Esophagus squamous epithelium (tissue), 5 donors: ENCODE measurements around the gene PTP4A2. TPM values are rescaled to one million over a fixed set of nuclear protein-coding genes. Genes with fewer than 3 reads are reported as not detected.

ENCODE experiments used
- DNase-seq: peaks from one replicate; lab custom pipeline; 2025; lab: John Stamatoyannopoulos, UW
- H3K27ac ChIP-seq, 4 donors: fragments of 200-600 bp; sonication (generic); one replicate each; pipeline ENCODE4 v1.5.1; 2016 to 2019; ENCODE audit warnings: mild to moderate bottlenecking in 1 of 4
- H3K27me3 ChIP-seq, 4 donors: fragments of 200-600 bp; sonication (generic); 1 replicate in 3 of 4; 2 replicates in 1 of 4; pipeline versions ENCODE4 v1.5.1 to v1.6.0; 2017 to 2021; ENCODE audit warnings: antibody characterized with exemption in 1 of 4
- H3K36me3 ChIP-seq, 3 donors: fragments of 200-600 bp; sonication (generic); one replicate each; pipeline ENCODE4 v1.5.1; 2016 to 2019
- H3K4me1 ChIP-seq, 3 donors: fragments of 200-600 bp; sonication (generic); one replicate each; pipeline ENCODE4 v1.5.1; 2017 to 2019
- H3K4me3 ChIP-seq, 4 donors: fragments of 200-600 bp; sonication (generic); 1 replicate in 3 of 4; 2 replicates in 1 of 4; pipeline ENCODE4 v1.5.1; 2016 to 2019; ENCODE audit warnings: mild to moderate bottlenecking in 2 of 4, moderate library complexity in 1 of 4
- H3K9me3 ChIP-seq, 3 donors: fragments of 200-600 bp; sonication (generic); one replicate each; pipeline ENCODE4 v1.5.1; 2016 to 2019
- CTCF ChIP-seq, 6 experiments: fragments of 450-650 bp in 4 of 6; fragments of 200-600 bp in 2 of 6; sonication (generic) in 2 of 6; IDR thresholded peaks; one replicate each; pipeline ENCODE4 v1.5.1; 2016 to 2019; ENCODE audit warnings: antibody characterized with exemption in 6 of 6, mild to moderate bottlenecking in 4 of 6, moderate library complexity in 4 of 6
- POLR2A ChIP-seq, 4 donors: fragments of 450-650 bp; IDR thresholded peaks; one replicate each; pipeline ENCODE4 v1.6.1; 2017; ENCODE audit warnings: antibody characterized with exemption in 4 of 4, mild to moderate bottlenecking in 4 of 4, moderate library complexity in 3 of 4
- WGBS, 2 donors: methylation state at CpG; one replicate each; pipeline ENCODE4 v1.1.5; 2018; 5-methylcytosine and 5-hydroxymethylcytosine counted together
- intact Hi-C: fragments of 100-400 bp; cut with DNase I; formaldehyde crosslinking; loops from one replicate; pipeline ENCODE4 v1.15.0; 2022
- total RNA-seq, 4 donors: library from RNA; depleted of rRNA; stranded (reverse); fragments of >200 nt; gene quantifications; one replicate each; pipeline ENCODE4 v1.1.0, GENCODE V29; 2016
- donor health status: DM: yes; HTN: yes; CAD: no.

The PTP4A2 gene
- total RNA-seq, 4 donors from 2014 or later: 71.4 to 122 (median 108) TPM

GRCh38 chr1:31867546-31867945 lies 70.6 kb downstream of the PTP4A2 start:
- Histone ChIP-seq H3K36me3 (no peaks in the 10 kb centered on the region), H3K9me3 (no peaks in the 10 kb centered on the region), H3K27ac (no peak overlapping the region), H3K4me1 (no peaks in the 10 kb centered on the region), H3K27me3 (no peaks in the 10 kb centered on the region), H3K4me3 (no peak overlapping the region)
- TF ChIP-seq POLR2A (IDR thresholded peaks at IDR 0.05) (no peak), CTCF (IDR thresholded peaks at IDR 0.05) (no peak)
- intact Hi-C loops: no loop called here
- WGBS, 2 donors: 71 to 82% methylated on average over 7 of the region's 7 CpGs
- DNase-seq: no peak

- H3K36me3 ChIP-seq: no peaks in the 10 kb centered on the region
- intact Hi-C loops: no loop called here
- no peaks in the 10 kb centered on the region for H3K9me3 ChIP-seq
- TF ChIP-seq POLR2A (IDR thresholded peaks at IDR 0.05) (no peak), CTCF (IDR thresholded peaks at IDR 0.05) (no peak)
- H3K27ac ChIP-seq: no peak overlapping the region
- DNase-seq: no peak
- no peak overlapping the region for H3K4me3 ChIP-seq
- no peaks in the 10 kb centered on the region for H3K4me1 ChIP-seq
- no peaks in the 10 kb centered on the region for H3K27me3 ChIP-seq
- 61 to 68% methylated on average over 5 of the region's 5 CpGs for WGBS, 2 donors
Measured at GRCh38 chr1:31866450-31867032, 71.6 kb downstream of the PTP4A2 start.

- Histone ChIP-seq H3K4me3 (no peak overlapping the region), H3K9me3 (no peaks in the 10 kb centered on the region), H3K4me1 (no peaks in the 10 kb centered on the region), H3K36me3 (no peaks in the 10 kb centered on the region), H3K27ac (no peak overlapping the region), H3K27me3 (no peaks in the 10 kb centered on the region)
- DNase-seq: no peak
- WGBS, 2 donors: 85 to 88% methylated on average over 11 of the region's 11 CpGs
- TF ChIP-seq CTCF (IDR thresholded peaks at IDR 0.05) (no peak), POLR2A (IDR thresholded peaks at IDR 0.05) (no peak)
- intact Hi-C loops: no loop called here
Measured at GRCh38 chr1:31865728-31866449, 72.3 kb downstream of the PTP4A2 start.

- Histone ChIP-seq H3K4me3 (no peak overlapping the region), H3K9me3 (no peaks in the 10 kb centered on the region), H3K4me1 (no peaks in the 10 kb centered on the region), H3K27me3 (no peaks in the 10 kb centered on the region), H3K27ac (no peak overlapping the region), H3K36me3 (no peaks in the 10 kb centered on the region)
- intact Hi-C loops: no loop called here
- no peak for TF ChIP-seq POLR2A (IDR thresholded peaks at IDR 0.05)
- TF ChIP-seq CTCF (IDR thresholded peaks at IDR 0.05): no peak
- no peak for DNase-seq
- 85 to 92% methylated on average over 4 of the region's 4 CpGs for WGBS, 2 donors
Measured at GRCh38 chr1:31862071-31862470, 76.1 kb downstream of the PTP4A2 start.

GRCh38 chr1:31861346-31861745 lies 76.8 kb downstream of the PTP4A2 start:
- H3K36me3 ChIP-seq: no peaks in the 10 kb centered on the region
- WGBS, 2 donors: 75 to 84% methylated on average over 5 of the region's 5 CpGs
- H3K27me3 ChIP-seq: no peaks in the 10 kb centered on the region
- H3K27ac ChIP-seq: no peak overlapping the region
- intact Hi-C loops: no loop called here
- TF ChIP-seq CTCF (IDR thresholded peaks at IDR 0.05): no peak
- TF ChIP-seq POLR2A (IDR thresholded peaks at IDR 0.05): no peak
- H3K4me3 ChIP-seq: no peak overlapping the region
- no peak for DNase-seq
- H3K4me1 ChIP-seq: no peaks in the 10 kb centered on the region
- H3K9me3 ChIP-seq: no peaks in the 10 kb centered on the region
